DOHH2 (cell line): ENCODE results near the gene LMX1A.

Experiments
- EZH2phosphoT487 ChIP-seq: fragments of 200-600 bp; sonication (generic); IDR thresholded peaks from 2 replicates; pipeline ENCODE4 v1.6.1; 2017; ENCODE audit warnings: borderline replicate concordance, mild to moderate bottlenecking, antibody characterized with exemption, low read length, moderate library complexity, mixed read lengths
- TF ChIP-seq, protein P1 (sequence below): fragments of 200-600 bp; sonication (generic); IDR thresholded peaks from one replicate; pipeline ENCODE4 v1.5.1; 2014; ENCODE audit warnings: antibody characterized with exemption, mild to moderate bottlenecking, low read depth, low read length; ENCODE audit not compliant: poor library complexity, severe bottlenecking

DNA sequence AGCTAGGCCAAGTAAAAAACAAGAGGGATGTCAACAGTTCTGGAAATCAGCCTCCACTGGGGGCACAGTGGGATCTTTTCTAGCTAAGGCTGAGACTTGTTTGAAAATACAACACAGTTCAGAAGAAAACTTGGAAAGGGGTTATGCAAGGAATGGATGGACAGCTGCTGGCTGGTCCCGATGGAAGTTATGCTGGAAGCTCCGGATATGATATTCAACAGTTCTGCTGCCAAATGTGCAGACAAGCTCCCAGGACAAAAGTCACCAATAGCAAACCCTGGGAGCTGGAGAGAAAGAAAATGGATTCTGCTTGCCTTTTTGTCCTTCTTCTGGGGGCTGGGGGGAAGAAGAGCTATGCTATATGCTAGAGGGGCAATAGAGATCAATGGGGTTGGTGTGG lies 14.3 kb downstream of the LMX1A start:
- TF ChIP-seq, protein P1, sequence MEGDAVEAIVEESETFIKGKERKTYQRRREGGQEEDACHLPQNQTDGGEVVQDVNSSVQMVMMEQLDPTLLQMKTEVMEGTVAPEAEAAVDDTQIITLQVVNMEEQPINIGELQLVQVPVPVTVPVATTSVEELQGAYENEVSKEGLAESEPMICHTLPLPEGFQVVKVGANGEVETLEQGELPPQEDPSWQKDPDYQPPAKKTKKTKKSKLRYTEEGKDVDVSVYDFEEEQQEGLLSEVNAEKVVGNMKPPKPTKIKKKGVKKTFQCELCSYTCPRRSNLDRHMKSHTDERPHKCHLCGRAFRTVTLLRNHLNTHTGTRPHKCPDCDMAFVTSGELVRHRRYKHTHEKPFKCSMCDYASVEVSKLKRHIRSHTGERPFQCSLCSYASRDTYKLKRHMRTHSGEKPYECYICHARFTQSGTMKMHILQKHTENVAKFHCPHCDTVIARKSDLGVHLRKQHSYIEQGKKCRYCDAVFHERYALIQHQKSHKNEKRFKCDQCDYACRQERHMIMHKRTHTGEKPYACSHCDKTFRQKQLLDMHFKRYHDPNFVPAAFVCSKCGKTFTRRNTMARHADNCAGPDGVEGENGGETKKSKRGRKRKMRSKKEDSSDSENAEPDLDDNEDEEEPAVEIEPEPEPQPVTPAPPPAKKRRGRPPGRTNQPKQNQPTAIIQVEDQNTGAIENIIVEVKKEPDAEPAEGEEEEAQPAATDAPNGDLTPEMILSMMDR = no peak
- TF ChIP-seq EZH2phosphoT487 = no peak
